H1 (cell line): ENCODE results near the gene SOHLH1. TPM values are rescaled to one million over a fixed set of nuclear protein-coding genes. Genes with fewer than 3 reads are reported as not detected.

Experiments
- CTCF ChIA-PET: fragments of 300-600 bp; sonication (Branson Sonifier 250); formaldehyde crosslinking; loops from one replicate; lab custom pipeline; 2021; ENCODE audit not compliant: partially characterized antibody; lab: Charles Lee
- POLR2A ChIA-PET: fragments of 300-600 bp; sonication (Branson Sonifier 250); formaldehyde crosslinking; loops from one replicate; lab custom pipeline; 2021; ENCODE audit warnings: inconsistent platforms; ENCODE audit not compliant: partially characterized antibody; lab: Charles Lee
- DNase-seq, 2 experiments: peaks; one replicate each; pipeline versions ENCODE4 v3.0.0 to v3.0.0-alpha.2; 2010 to 2022; ENCODE audit warnings: low spot score in 2 of 2, low read depth in 1 of 2, mixed read lengths in 1 of 2
- FAIRE-seq: peaks from 2 replicates; lab custom pipeline; 2011; peaks lifted over from hg19 to GRCh38; lab: Jason Lieb, UNC
- H2AFZ ChIP-seq: 2 replicates; pipeline ENCODE4 v1.8.1; 2012; ENCODE audit warnings: low read length, inconsistent platforms
- H2AK5ac ChIP-seq: 2 replicates; pipeline ENCODE4 v1.6.1; 2013; ENCODE audit warnings: low read depth, low read length
- H2BK120ac ChIP-seq: replicated peaks from 2 replicates; pipeline ENCODE3; 2013; ENCODE audit warnings: low read depth, low read length, inconsistent platforms
- H2BK12ac ChIP-seq: 2 replicates; pipeline ENCODE4 v1.6.1; 2013; ENCODE audit warnings: low read depth, low read length
- H2BK15ac ChIP-seq: 2 replicates; pipeline ENCODE4 v1.6.1; 2013; ENCODE audit warnings: low read length
- H2BK20ac ChIP-seq: 2 replicates; pipeline ENCODE4 v1.6.1; 2013; ENCODE audit warnings: low read length
- H2BK5ac ChIP-seq: 2 replicates; pipeline ENCODE4 v1.6.1; 2013; ENCODE audit warnings: low read depth, low read length
- H3K14ac ChIP-seq: 2 replicates; pipeline ENCODE4 v1.6.1; 2013; ENCODE audit warnings: inconsistent platforms; ENCODE audit not compliant: insufficient read length
- H3K18ac ChIP-seq: 2 replicates; pipeline ENCODE4 v1.6.1; 2013; ENCODE audit warnings: low read length; ENCODE audit errors: extremely low read depth
- H3K23ac ChIP-seq: 2 replicates; pipeline ENCODE4 v1.6.1; 2013; ENCODE audit warnings: inconsistent platforms; ENCODE audit not compliant: insufficient read length
- H3K23me2 ChIP-seq: 2 replicates; pipeline ENCODE4 v1.6.1; 2013; ENCODE audit warnings: low read depth, low read length
- H3K27ac ChIP-seq: 2 replicates; pipeline ENCODE4 v1.6.1; 2011; ENCODE audit warnings: low read depth, low read length, inconsistent platforms
- H3K27me3 ChIP-seq, 4 experiments: replicated peaks in 1 of 4; 1 replicate in 1 of 4; 2 replicates in 3 of 4; pipeline versions ENCODE4 v1.6.1 to v1.8.1; 2011 to 2013; ENCODE audit warnings: low read length in 3 of 4, mild to moderate bottlenecking in 3 of 4, inconsistent platforms in 2 of 4, mixed read lengths in 2 of 4, moderate library complexity in 1 of 4; ENCODE audit not compliant: control insufficient read depth in 3 of 4, insufficient read depth in 3 of 4; ENCODE audit errors: extremely low read depth in 1 of 4
- H3K36me3 ChIP-seq, 4 experiments: 2 replicates each; pipeline versions ENCODE4 v1.6.1 to v1.8.1; 2011 to 2013; ENCODE audit warnings: mild to moderate bottlenecking in 4 of 4, low read length in 3 of 4, moderate library complexity in 2 of 4, control low read depth in 1 of 4, inconsistent platforms in 1 of 4; ENCODE audit not compliant: insufficient read depth in 4 of 4, control insufficient read depth in 2 of 4
- H3K4ac ChIP-seq: replicated peaks from 2 replicates; pipeline ENCODE3; 2013; ENCODE audit warnings: low read length, low read depth, mixed read lengths, inconsistent platforms; ENCODE audit not compliant: insufficient read length
- H3K4me1 ChIP-seq, 4 experiments: replicated peaks in 1 of 4; 1 replicate in 1 of 4; 2 replicates in 3 of 4; pipeline versions ENCODE4 v1.6.1 to v1.8.1; 2011 to 2013; ENCODE audit warnings: low read length in 3 of 4, inconsistent platforms in 2 of 4, mixed read lengths in 1 of 4; ENCODE audit not compliant: insufficient read depth in 4 of 4, control insufficient read depth in 3 of 4
- H3K4me2 ChIP-seq, 2 experiments: 2 replicates each; pipeline versions ENCODE4 v1.6.1 to v1.8.1; 2011 to 2013; ENCODE audit warnings: low read depth in 2 of 2, low read length in 2 of 2, control low read depth in 1 of 2, inconsistent platforms in 1 of 2, mild to moderate bottlenecking in 1 of 2; ENCODE audit not compliant: insufficient read depth in 1 of 2
- H3K4me3 ChIP-seq, 4 experiments: fragments of 200-600, 300-600 bp in 1 of 4; sonication (generic), shearing (Covaris generic), sonication (Bioruptor Twin) in 1 of 4; 2 replicates each; pipeline versions ENCODE4 v1.5.1 to v1.8.1; 2011 to 2016; ENCODE audit warnings: low read length in 4 of 4, low read depth in 3 of 4, control low read depth in 2 of 4, inconsistent platforms in 2 of 4, mild to moderate bottlenecking in 2 of 4, mixed read lengths in 1 of 4, moderate library complexity in 1 of 4; ENCODE audit not compliant: insufficient read depth in 2 of 4; ENCODE audit errors: extremely low read depth in 1 of 4
- H3K56ac ChIP-seq: replicated peaks from 2 replicates; pipeline ENCODE3; 2013; ENCODE audit warnings: low read depth, mild to moderate bottlenecking, mixed read lengths, low read length, inconsistent platforms; ENCODE audit not compliant: insufficient read length
- H3K79me1 ChIP-seq: 2 replicates; pipeline ENCODE4 v1.6.1; 2013; ENCODE audit warnings: low read depth, low read length, control low read depth
- H3K79me2 ChIP-seq, 2 experiments: 2 replicates each; pipeline versions ENCODE4 v1.6.1 to v1.8.1; 2012 to 2013; ENCODE audit warnings: low read length in 2 of 2, mild to moderate bottlenecking in 2 of 2, inconsistent platforms in 1 of 2; ENCODE audit not compliant: insufficient read depth in 2 of 2, control insufficient read depth in 1 of 2
- H3K9ac ChIP-seq, 4 experiments: replicated peaks in 1 of 4; 1 replicate in 1 of 4; 2 replicates in 3 of 4; pipeline versions ENCODE4 v1.6.1 to v1.8.1; 2011 to 2013; ENCODE audit warnings: low read depth in 3 of 4, low read length in 3 of 4, control low read depth in 2 of 4, mild to moderate bottlenecking in 2 of 4, moderate library complexity in 2 of 4, inconsistent platforms in 1 of 4; ENCODE audit errors: extremely low read depth in 1 of 4
- H3K9me3 ChIP-seq, 2 experiments: 2 replicates each; pipeline versions ENCODE4 v1.6.1 to v1.8.1; 2012 to 2013; ENCODE audit warnings: mild to moderate bottlenecking in 2 of 2, moderate library complexity in 2 of 2, control low read depth in 1 of 2, inconsistent platforms in 1 of 2, low read depth in 1 of 2, low read length in 1 of 2, mixed read lengths in 1 of 2; ENCODE audit not compliant: insufficient read depth in 2 of 2
- H4K20me1 ChIP-seq, 2 experiments: replicated peaks in 1 of 2; 2 replicates each; pipeline versions ENCODE3 to v1.8.1; 2011 to 2013; ENCODE audit warnings: inconsistent platforms in 2 of 2, low read length in 2 of 2, mild to moderate bottlenecking in 1 of 2; ENCODE audit not compliant: insufficient read depth in 2 of 2, control insufficient read depth in 1 of 2
- H4K5ac ChIP-seq: 2 replicates; pipeline ENCODE4 v1.6.1; 2013; ENCODE audit warnings: low read length, low read depth, mixed read lengths, inconsistent platforms; ENCODE audit not compliant: insufficient read length
- H4K8ac ChIP-seq: 2 replicates; pipeline ENCODE4 v1.8.0; 2013; ENCODE audit warnings: mild to moderate bottlenecking, moderate library complexity, low read length, inconsistent platforms; ENCODE audit not compliant: insufficient read depth; ENCODE audit errors: extremely low read depth
- H4K91ac ChIP-seq: replicated peaks from 2 replicates; pipeline ENCODE3; 2013; ENCODE audit warnings: low read length, mixed read lengths, inconsistent platforms; ENCODE audit not compliant: insufficient read length
- BRCA1 ChIP-seq: IDR thresholded peaks from 2 replicates; pipeline ENCODE4 v1.6.1; 2012; ENCODE audit warnings: low read depth, low read length, improper control_type of control experiment
- EGR1 ChIP-seq: IDR thresholded peaks from 2 replicates; pipeline ENCODE4 v1.6.1; 2011; ENCODE audit warnings: low read depth, low read length, borderline replicate concordance
- EZH2 ChIP-seq: fragments of 200-600 bp; sonication (generic); IDR thresholded peaks from 2 replicates; pipeline ENCODE4 v1.7.1; 2012; ENCODE audit warnings: low read depth, mild to moderate bottlenecking, moderate library complexity, low read length, inconsistent platforms; ENCODE audit not compliant: severe bottlenecking
- HDAC6 ChIP-seq: IDR thresholded peaks from one replicate; pipeline ENCODE4 v1.7.1; 2012; ENCODE audit warnings: low read depth, mild to moderate bottlenecking, inconsistent platforms, low read length, moderate library complexity
- KDM5A ChIP-seq: fragments of 200-600 bp; IDR thresholded peaks from 2 replicates; pipeline ENCODE4 v1.7.1; 2012; ENCODE audit warnings: mild to moderate bottlenecking, low read length, inconsistent platforms, mixed read lengths
- RNF2 ChIP-seq: fragments of 200-900, 300-1000 bp; sonication (generic); IDR thresholded peaks from 2 replicates; pipeline ENCODE4 v1.7.1; 2016; ENCODE audit warnings: borderline replicate concordance, low read depth, mild to moderate bottlenecking, antibody characterized with exemption, low read length; ENCODE audit not compliant: poor library complexity, severe bottlenecking; ENCODE audit errors: missing control alignments
- TBP ChIP-seq: IDR thresholded peaks from 2 replicates; pipeline ENCODE4 v1.6.1; 2011; ENCODE audit warnings: low read depth, low read length, improper control_type of control experiment
- WGBS, 2 experiments: shearing (Covaris generic) in 1 of 2; methylation state at CpG; one replicate each; pipeline versions ENCODE4 v1.1.6 to v1.1.7; 2013 to 2015; ENCODE audit warnings: low lambda C conversion rate in 2 of 2, mixed read lengths in 2 of 2, inconsistent platforms in 1 of 2, low coverage in 1 of 2, missing lambda C conversion rate in 1 of 2; ENCODE audit not compliant: insufficient replicate concordance in 2 of 2, insufficient coverage in 1 of 2, insufficient read length in 1 of 2; ENCODE audit errors: extremely low coverage in 1 of 2, missing lambda C conversion rate in 1 of 2; 5-methylcytosine and 5-hydroxymethylcytosine counted together
- polyA plus RNA-seq, 7 experiments: library from polyadenylated mRNA; depleted of rRNA in 3 of 7; stranded (reverse) in 5 of 7; unstranded in 2 of 7; fragments of >200 nt in 5 of 7; fragments of 200-250 nt in 2 of 7; gene quantifications; 1 replicate in 5 of 7; 2 replicates in 1 of 7; 4 replicates in 1 of 7; pipeline versions ENCODE4 v1.2.1 to v1.2.3, GENCODE V29; 2011 to 2013; ENCODE audit warnings: missing spikeins in 2 of 7, mixed read lengths in 2 of 7
- total RNA-seq: library from RNA; stranded (reverse); fragmentation: NEBNext Ultra II Directional; extraction: Animal tissue kit (Norgen Biotek cat#: 25700); gene quantifications from 2 replicates; pipeline ENCODE4 v1.2.1, GENCODE V29; 2021

The SOHLH1 gene
- total and polyA plus RNA-seq, 2 of the 8 experiments (the other 6 are each of a cell fraction or from before 2014, with no cell fraction given): 0.11 TPM; not detected in 1

- no peak overlapping the region for H3K23ac ChIP-seq
- H3K4me3 ChIP-seq: no peak overlapping the region
- H3K9ac ChIP-seq: no peak overlapping the region
- H3K4ac ChIP-seq: no peak overlapping the region
- H3K23me2 ChIP-seq: no peaks in the 10 kb centered on the region
- no peak overlapping the region for H4K91ac ChIP-seq
- peaks cover 0 to 19% (median 0%) of the 10 kb centered on the region in 4 experiments; a peak in 3 of 8 replicates for H3K36me3 ChIP-seq
- H3K27ac ChIP-seq: no peak overlapping the region
- no peaks in the 10 kb centered on the region for H3K79me1 ChIP-seq
- 85% methylated on average over 5 of the region's 12 CpGs; no CpG with 5 or more reads in 1 of the 2 experiments for WGBS, 2 experiments
- H2BK20ac ChIP-seq: no peak overlapping the region
- no peak overlapping the region for H3K18ac ChIP-seq
- H2BK5ac ChIP-seq: no peak overlapping the region
- H2BK12ac ChIP-seq: no peak overlapping the region
- no peak overlapping the region for H2AK5ac ChIP-seq
- DNase-seq (no peak), FAIRE-seq (no peak)
- no peaks in the 10 kb centered on the region; a peak in 1 of 7 replicates for H3K27me3 ChIP-seq
- H4K8ac ChIP-seq: no peak overlapping the region
- peaks cover 19 to 21% of the 10 kb centered on the region in 2 experiments; a peak in 3 of 4 replicates for H3K9me3 ChIP-seq
- no peak overlapping the region for H2BK15ac ChIP-seq
- H3K56ac ChIP-seq: no peak overlapping the region
- no peak overlapping the region for H4K5ac ChIP-seq
- ChIA-PET POLR2A (interaction anchor here (1.3 to 3.6 kb wide), 2 partner anchors 9 to 15 kb away, joined by 3 to 19 read pairs; no protein-coding TSS in a partner anchor), CTCF (no interaction called here)
- peaks cover 0 to 8% (median 4%) of the 10 kb centered on the region in 4 experiments; a peak in 3 of 7 replicates for H3K4me1 ChIP-seq
- no peak overlapping the region for H3K14ac ChIP-seq
- H3K4me2 ChIP-seq: no peak overlapping the region
- TF ChIP-seq TBP (no peak), BRCA1 (no peak), HDAC6 (no peak), EZH2 (no peak), EGR1 (no peak), RNF2 (no peak), KDM5A (no peak)
- H4K20me1 ChIP-seq: no peaks in the 10 kb centered on the region
- no peaks in the 10 kb centered on the region for H3K79me2 ChIP-seq
- no peak overlapping the region for H2AFZ ChIP-seq
- H2BK120ac ChIP-seq: no peak overlapping the region
Observed at GRCh38 chr9:135663857-135664256, 35.4 kb downstream of the SOHLH1 start.
